ENCODE measurements around the gene KDM7A. TPM values are rescaled to one million over a fixed set of nuclear protein-coding genes. Genes with fewer than 3 reads are reported as not detected.

KDM7A gene
- polyA plus RNA-seq, 1 experiment, result 3.8 TPM

DNA sequence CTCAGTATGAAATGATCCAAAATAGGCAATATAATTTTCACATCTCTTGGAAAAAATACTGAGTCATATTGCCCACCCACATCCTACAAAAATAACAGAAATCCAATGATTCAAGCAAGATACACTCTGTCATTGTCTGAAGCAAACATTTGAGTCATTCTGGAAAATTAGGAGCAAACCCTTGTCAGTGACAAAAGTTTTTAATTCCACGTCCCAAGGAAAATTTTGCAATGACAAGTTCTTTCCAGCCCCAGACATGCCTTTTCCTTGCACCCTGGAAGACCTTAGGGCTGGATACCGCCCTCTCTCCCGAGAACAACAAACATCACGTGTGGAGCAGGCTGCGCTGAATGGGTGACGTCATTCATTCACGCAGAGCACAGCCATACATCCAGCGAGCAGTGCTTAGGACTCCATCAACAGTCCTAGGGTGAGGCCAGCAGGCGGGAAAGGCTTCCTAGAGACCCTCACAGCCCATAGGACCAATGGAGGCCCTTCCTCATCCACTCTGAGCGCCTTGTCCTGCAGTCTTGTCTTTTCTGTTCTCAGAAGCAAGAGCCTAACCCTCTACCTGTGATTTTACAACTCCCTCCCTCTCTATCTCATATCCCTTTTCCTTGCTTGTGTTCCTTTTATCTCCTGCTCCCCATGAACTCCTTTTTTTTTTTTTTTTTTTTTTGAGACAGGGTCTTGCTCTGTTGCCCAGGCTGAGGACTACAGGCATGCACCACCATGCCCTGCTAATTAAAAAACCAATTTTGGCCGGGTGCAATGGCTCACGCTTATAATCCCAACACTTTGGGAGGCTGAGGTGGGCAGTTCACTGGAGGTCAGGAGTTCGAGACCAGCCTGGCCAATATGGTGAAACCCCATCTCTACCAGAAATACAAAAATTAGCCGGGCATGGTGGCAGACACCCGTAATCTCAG lies 23.5 kb upstream of the KDM7A start:
- Histone ChIP-seq H3K9me3 (ENCODE audit: control insufficient read depth, insufficient read depth, low read length) (peaks cover 8% of the 10 kb centered on the region; the same call in 1 of the 2 replicates), H3K27me3 (ENCODE audit: control insufficient read depth, insufficient read depth, low read length) (peaks cover 16% of the 10 kb centered on the region), H3K4me3 (ENCODE audit: low read depth, low read length) (no peak overlapping the region), H3K27ac (ENCODE audit: low read depth, low read length) (no peak overlapping the region)
- ChIA-PET CTCF (no interaction called here), POLR2A (no interaction called here)
- TF ChIP-seq, protein P1, sequence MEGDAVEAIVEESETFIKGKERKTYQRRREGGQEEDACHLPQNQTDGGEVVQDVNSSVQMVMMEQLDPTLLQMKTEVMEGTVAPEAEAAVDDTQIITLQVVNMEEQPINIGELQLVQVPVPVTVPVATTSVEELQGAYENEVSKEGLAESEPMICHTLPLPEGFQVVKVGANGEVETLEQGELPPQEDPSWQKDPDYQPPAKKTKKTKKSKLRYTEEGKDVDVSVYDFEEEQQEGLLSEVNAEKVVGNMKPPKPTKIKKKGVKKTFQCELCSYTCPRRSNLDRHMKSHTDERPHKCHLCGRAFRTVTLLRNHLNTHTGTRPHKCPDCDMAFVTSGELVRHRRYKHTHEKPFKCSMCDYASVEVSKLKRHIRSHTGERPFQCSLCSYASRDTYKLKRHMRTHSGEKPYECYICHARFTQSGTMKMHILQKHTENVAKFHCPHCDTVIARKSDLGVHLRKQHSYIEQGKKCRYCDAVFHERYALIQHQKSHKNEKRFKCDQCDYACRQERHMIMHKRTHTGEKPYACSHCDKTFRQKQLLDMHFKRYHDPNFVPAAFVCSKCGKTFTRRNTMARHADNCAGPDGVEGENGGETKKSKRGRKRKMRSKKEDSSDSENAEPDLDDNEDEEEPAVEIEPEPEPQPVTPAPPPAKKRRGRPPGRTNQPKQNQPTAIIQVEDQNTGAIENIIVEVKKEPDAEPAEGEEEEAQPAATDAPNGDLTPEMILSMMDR (IDR thresholded peaks at IDR 0.05; ENCODE audit: low read depth, low read length), result no peak
- no peak for DNase-seq (ENCODE audit: low read depth, low spot score)

DNA sequence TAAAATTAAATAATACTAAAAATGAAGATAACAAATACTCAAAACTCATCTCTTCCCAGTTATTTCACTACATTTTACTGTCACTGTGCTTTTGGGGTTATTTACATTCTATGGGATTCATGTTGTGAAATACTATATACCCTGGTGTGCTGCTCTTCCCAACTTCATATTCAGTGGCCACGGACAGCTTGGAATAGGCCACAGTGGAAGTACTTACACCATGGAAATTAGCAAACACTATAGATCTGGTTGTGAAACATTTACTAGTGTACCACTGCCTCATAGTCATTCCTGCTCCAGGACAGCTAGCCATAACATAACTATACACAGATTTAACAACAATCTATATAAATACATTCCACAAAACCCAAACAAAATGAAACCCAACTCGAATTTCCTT lies 21.2 kb upstream of the KDM7A start:
- ChIA-PET CTCF (no interaction called here), POLR2A (no interaction called here)
- Histone ChIP-seq H3K27me3 (ENCODE audit: control insufficient read depth, insufficient read depth, low read length) (peaks cover 13% of the 10 kb centered on the region), H3K9me3 (ENCODE audit: control insufficient read depth, insufficient read depth, low read length) (peaks cover 8% of the 10 kb centered on the region; the same call in 1 of the 2 replicates), H3K27ac (ENCODE audit: low read depth, low read length) (no peak overlapping the region), H3K4me3 (ENCODE audit: low read depth, low read length) (no peak overlapping the region)
- DNase-seq (ENCODE audit: low read depth, low spot score), result no peak
- TF ChIP-seq, protein P1 (IDR thresholded peaks at IDR 0.05; ENCODE audit: low read depth, low read length), result no peak

DNA sequence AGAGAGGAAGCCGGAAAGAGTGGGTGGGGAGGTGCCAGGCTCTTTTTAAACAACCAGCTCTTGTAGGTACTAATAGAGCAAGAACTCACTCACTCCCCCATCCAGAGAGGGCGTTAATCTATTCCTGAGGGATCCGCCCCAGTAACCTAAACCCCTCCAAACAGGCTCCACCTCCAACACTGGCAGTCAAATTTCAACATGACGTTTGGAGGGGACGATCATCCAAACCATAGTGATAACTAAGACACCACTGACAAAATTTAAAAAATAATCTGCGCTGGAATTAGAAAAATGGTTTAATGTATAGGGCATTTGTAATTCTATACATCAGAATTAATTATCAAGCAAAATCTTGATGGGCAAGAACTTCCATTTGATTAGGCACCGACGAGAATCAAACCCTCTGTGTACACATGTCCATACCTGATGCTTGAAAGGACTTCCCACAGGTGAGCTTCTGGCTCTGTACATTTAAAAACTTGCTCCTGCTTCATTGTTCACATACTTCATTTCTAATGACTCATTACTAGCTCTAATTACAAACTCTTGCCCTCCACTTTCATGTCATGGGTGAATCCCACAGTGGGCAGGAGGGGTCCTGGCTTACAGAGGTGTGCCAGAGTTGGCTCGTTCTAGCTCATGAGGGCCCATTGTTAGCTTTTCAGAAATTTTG lies 20.6 kb upstream of the KDM7A start:
- POLR2A ChIA-PET, result no interaction called here
- Histone ChIP-seq H3K27ac (ENCODE audit: low read depth, low read length) (no peak overlapping the region), H3K9me3 (ENCODE audit: control insufficient read depth, insufficient read depth, low read length) (peaks cover 8% of the 10 kb centered on the region; the same call in 1 of the 2 replicates), H3K4me3 (ENCODE audit: low read depth, low read length) (no peak overlapping the region), H3K27me3 (ENCODE audit: control insufficient read depth, insufficient read depth, low read length) (peaks cover 13% of the 10 kb centered on the region)
- DNase-seq (ENCODE audit: low read depth, low spot score), result no peak
- CTCF ChIA-PET, result no interaction called here
- TF ChIP-seq, protein P1 (IDR thresholded peaks at IDR 0.05; ENCODE audit: low read depth, low read length), result no peak

DNA sequence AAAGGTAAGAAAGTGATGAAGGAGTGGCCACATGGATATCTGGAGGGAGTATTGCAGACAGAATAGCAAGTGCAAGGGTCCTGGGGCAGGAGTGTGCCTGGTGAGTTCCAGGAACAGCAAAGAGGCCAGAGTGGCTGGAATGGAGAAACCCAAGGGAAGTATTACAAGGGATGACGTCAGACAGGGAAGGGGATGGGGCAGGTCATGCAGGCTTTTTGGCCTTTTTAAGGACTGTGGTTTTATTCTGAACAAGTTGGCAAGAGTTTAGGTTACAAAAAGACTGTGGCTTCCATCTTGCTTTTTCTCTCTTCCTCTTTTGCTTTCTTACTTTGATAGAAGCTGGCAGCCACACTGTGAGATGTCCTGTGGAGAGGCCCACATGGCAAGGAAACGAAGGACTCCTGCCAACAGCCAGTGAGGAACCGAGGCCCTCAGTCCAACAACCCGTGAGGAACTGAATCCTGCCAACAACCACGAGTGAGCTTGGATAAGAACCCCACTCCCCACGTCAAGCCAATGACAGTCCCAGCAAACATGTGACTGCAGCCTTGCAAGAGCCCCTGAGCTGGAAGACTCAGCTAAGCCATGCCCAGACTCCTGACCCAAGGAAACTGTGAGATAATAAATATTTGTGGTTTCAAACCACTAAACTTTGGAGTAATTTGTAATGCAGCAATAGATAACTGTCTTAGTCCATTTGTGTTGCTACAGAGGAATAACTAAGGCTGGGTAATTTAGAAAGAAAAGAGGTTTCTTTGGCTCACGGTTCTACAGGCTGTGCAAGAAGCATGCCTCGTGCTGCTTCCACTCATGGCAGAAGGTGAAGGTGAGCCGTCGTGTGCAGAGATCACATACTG lies 19.8 kb upstream of the KDM7A start:
- no peak for DNase-seq (ENCODE audit: low read depth, low spot score)
- peaks cover 8% of the 10 kb centered on the region; the same call in 1 of the 2 replicates for H3K9me3 ChIP-seq (ENCODE audit: control insufficient read depth, insufficient read depth, low read length)
- peaks cover 11% of the 10 kb centered on the region for H3K27me3 ChIP-seq (ENCODE audit: control insufficient read depth, insufficient read depth, low read length)
- no peak overlapping the region for H3K27ac ChIP-seq (ENCODE audit: low read depth, low read length)
- ChIA-PET POLR2A (no interaction called here), CTCF (no interaction called here)
- TF ChIP-seq, protein P1 (IDR thresholded peaks at IDR 0.05; ENCODE audit: low read depth, low read length), result no peak
- no peak overlapping the region for H3K4me3 ChIP-seq (ENCODE audit: low read depth, low read length)
